Activated CD4-positive, alpha-beta T cell treated with anti-CD3 and anti-CD28 coated beads, Interleukin-2, amount 50 U/mL, for 1 hour (primary cell): ENCODE data around the gene TLCD3B.
"Not testable (repeated sequence)": the region's sequence is repeated elsewhere in the genome, so short reads cannot be mapped to it uniquely, and the experiment has no call there.

ENCODE experiments used
- DNase-seq: peaks from one replicate; pipeline ENCODE4 v3.0.0-alpha.2; 2020

Gene TLCD3B

DNA sequence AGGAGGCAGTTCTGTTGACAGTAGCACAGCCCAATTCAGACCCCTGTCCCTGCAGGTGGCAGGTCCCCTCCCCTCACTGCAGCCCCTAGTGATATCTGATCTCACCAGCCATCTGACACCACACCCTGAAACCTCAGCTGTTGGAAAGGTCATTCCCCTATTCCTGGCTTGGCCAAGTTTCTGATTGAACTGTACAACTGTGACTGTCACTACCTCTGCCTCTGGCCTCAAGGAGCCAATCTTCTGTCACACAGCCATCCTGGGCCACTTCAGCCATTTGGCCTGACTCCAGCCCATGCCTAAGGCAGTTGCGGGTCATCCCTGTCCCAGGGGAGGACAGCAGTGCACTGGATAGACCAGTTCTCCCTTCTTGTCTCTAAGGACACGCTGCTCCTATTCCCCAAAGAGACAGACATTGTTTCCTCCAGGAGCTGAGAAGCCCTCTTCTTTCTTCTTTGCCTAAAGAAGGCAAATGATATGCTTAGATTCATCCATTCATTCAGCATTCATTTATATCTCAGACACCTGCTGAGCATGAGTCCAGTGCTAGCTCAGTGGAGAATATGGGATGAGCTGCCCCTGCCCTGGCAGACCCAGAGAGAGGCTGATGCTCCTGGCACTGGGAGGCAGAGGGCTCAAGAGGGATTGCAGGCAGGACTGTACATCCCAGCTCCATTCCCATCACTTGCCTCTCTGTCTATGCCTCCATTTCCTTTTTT is 29.9 kb upstream of the TLCD3B start:
- DNase-seq = no peak

DNA sequence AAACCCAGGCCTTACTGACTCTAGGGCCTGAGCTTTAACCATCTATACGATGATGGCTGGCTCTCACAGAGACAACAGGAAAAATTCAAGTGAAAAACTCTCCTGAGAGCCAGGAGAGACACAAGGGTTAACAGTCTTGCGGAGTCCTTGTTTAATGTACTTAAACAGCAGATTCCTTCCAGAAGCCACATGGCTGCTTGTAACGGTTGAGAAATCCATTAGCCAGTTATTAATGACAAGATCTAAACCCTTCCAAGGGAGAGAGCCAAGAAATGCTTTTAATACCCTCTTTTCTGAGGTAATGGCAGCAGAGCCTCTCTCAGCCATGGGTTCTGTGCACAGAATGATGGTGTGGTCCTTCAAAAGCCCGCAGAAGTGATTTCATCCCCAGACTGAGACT is 29.3 kb upstream of the TLCD3B start:
- DNase-seq = no peak

DNA sequence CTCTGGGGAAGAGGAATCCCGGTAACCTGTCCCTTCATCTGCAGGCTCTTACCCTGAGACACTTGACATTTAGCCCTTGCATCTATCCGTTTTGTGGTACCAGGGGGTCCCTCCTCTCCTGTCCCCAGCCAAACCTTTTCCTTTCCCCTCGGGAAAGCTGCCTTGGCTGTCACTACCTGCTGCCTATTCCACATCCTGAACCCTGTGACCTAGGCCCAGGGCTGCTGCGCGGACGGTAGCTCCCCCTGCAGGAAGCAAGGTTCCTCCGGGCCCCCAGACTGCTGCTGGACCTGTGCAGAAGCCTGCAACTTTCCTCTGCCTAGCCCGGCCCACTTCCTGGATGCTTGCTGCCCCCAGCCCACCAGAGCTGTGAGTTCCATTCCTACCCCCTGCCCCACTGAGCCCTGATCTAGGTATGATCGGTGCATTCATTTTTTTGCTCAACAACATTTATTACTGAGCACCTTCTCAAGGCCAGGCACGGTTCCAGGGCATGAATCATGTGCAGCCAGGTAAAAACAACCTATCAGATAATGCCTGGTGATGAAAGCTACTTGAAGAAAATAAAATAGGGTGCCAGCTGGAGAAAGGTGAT is 24.0 kb upstream of the TLCD3B start:
- DNase-seq = peak; percentile 55

- no peak for DNase-seq
Observed at GRCh38 chr16:30054451-30054850, 23.4 kb upstream of the TLCD3B start.

DNA sequence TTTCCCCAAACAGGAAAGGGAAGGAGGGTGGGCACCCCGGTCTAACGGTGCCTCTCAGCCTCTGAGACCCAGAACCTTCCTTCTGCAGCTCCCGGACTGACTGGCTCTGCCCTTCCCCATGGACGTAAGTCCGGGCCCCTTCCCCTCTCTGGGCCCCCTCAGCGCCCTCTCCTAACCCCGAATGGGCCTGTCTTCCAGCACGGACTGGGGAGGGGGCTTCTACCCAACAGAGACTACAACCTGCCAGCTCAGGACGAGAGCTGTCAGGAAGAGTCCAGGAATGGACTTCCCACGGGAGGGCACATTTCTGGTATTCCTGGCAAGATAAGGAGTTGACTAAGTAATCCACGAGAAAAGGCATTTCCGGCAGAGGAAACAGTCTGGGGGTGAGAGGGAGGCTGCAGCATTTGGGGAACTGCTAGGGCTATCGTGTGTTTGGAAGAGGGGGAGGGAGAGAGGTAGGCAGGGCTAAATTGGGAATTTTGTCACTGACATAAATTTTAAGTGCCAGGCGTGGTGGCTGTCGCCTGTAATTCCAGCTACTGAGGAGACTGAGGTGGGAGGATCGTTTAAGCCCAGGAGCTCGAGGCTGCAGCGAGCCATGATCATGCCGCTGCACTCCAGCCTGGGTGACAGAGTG is 22.4 kb upstream of the TLCD3B start:
- DNase-seq = no peak

GRCh38 chr16:30052671-30053372 is 21.8 kb upstream of the TLCD3B start:
- DNase-seq = peak; percentile 87

GRCh38 chr16:30051518-30051917 is 20.4 kb upstream of the TLCD3B start:
- no peak for DNase-seq

GRCh38 chr16:30049871-30050270 is 18.8 kb upstream of the TLCD3B start:
- no peak for DNase-seq

DNA sequence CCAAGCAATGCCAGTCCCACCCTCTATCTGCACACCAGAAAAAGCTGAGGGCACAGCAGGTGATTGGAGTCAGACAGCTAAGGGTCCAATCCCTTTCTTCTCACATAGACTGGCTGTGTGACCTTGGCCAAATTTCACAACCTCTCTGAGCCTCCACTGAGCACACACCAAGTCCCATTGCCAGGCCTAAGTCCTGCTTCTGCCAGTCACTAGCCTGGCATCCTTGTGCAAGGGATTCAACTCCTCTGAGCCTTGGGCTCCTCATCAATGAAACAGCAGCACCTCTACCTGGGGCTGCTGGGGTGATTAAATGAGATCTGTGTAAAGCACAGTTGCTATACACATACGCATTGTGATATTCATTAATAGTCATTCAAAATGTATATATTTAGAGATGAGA is 15.5 kb upstream of the TLCD3B start:
- no peak for DNase-seq

DNA sequence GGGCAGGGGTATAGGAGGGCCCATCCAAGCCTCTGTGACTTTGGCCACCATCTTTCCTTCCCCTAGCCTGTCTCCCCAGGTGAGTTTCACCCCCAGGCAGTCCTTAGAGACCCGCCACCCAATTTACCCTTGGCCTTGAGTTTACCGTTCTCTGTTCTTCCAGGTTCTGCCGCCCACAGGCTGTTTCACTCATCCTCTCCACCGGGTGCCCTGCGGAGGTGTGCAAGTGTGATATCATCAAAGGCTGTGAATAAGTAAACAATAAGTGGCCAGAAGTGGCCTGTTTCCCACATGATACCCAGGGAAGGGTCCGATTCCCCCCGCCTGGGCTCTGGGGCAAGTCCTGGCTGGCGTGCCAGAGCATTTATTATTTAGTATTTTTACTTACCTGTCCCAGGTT is 15.1 kb upstream of the TLCD3B start:
- DNase-seq = no peak

GRCh38 chr16:30041841-30042240 is 10.8 kb upstream of the TLCD3B start:
- no peak for DNase-seq

GRCh38 chr16:30040690-30041089 is 9.6 kb upstream of the TLCD3B start:
- not testable (repeated sequence) for DNase-seq

GRCh38 chr16:30040221-30040620 is 9.2 kb upstream of the TLCD3B start:
- no peak for DNase-seq

GRCh38 chr16:30033270-30033669 is 2.2 kb upstream of the TLCD3B start:
- no peak for DNase-seq

- DNase-seq = peak; percentile 58
Observed at GRCh38 chr16:30032083-30032819, 1.2 kb upstream of the TLCD3B start.

GRCh38 chr16:30031477-30031918 is 427 bp upstream of the TLCD3B start:
- no peak for DNase-seq

- no peak for DNase-seq
Observed at GRCh38 chr16:30030011-30030685, 923 bp downstream of the TLCD3B start.

GRCh38 chr16:30028438-30029076 is 2.5 kb downstream of the TLCD3B start:
- DNase-seq = no peak

DNA sequence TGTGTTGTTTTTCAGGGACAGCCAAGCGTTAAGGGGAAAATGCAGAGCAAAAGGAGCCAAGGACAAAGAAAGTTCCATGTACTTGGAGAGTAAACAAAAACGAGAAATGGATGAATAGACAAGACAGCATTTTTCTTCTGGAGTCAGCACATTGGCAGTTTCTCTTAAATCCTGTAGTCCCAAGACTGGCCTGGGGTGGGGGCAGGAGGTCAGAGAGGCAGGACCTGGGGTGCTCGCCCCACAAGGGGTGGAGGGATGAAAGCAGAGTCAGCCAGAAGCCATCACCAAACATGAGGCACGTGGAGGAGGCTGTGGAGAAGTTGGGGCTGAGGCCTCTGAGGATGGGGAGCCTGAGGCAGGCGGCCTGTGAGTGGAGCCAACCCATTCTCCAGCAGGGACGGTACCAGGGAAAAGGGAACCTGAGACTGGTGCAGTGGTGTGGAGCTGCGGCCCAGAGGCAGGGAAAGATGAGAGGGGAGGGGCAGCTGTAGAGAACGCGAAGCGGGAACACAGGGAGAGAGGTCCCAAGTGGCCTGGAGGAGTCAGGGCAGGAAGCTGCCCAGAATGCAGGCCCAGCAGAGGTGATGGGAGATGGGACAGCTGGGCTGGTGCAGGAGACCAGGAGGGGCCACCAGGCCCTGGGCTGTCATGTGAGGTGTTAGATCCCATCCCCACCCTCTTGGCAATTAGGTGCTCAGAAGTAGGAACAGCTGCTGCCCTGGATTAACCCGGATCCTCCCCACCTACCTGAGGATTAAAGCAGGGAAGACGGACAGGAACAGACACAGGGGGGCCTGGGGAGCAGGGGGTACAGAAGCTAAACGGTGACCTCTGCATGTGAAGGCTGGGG is 3.3 kb downstream of the TLCD3B start:
- no peak for DNase-seq

GRCh38 chr16:30026449-30026848 is 4.6 kb downstream of the TLCD3B start:
- no peak for DNase-seq

DNA sequence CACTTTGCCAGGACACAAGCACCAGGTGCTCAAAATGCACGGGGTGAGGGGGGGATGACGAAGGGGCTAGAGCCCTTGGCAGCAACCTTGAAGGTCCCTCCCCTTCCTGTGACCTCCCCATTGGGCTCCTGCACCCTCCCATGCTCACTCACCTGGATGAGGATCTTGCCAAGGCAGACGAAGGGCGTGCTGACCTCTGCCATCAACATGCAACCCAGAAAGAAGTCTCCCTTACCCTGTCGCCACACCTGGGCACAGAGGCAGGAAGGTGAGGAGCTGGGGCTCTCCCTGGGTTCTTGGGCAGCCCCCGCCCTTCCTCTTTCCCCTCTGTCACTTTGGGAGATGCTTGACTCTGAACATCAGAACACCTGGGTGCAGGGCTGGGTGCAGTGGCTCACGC is 5.5 kb downstream of the TLCD3B start:
- no peak for DNase-seq
